Measurements from ENCODE around the gene KCTD2.
"Not testable (repeated sequence)": the region's sequence is repeated elsewhere in the genome, so short reads cannot be mapped to it uniquely, and the experiment has no call there.

Gene KCTD2

DNA sequence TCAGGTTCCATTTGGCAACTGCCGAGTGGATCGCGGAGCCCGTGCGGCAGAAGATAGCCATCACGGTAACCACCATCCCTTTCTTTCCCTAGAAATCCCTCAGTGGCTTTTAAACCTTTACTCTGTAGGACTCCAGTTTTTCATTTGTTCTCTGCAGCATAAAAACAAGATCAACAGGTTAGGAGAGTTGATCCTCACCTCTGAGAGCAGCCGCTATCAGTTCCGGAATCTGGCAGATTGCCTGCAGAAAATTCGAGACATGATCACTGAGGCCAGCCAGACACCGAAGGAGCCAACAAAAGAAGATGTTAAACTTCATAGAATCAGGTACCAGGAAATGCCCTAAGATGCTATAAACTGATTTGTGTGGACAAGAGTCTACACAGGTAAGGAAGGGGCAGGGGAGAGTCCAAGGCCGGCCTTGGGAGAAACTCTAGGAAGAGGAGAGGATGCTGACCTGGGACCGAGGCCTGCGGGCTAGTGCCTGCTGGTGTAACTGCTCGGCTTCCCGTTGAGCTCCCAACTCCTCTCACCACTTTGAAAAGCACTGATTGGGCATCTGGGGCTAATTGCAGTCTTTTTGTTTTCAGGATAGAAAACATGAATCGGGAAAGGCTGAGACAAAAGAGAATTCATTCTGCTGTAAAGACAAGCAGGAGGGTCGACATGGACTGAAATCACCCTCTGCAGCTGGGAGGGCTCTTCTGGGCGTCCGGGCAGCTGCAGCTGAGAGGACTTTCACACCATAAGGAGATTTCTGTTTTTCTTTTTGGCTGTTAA lies 26.5 kb upstream of the KCTD2 start:
- DNase-seq (ENCODE audit: low read depth) = no peak
- TF ChIP-seq, protein P1, sequence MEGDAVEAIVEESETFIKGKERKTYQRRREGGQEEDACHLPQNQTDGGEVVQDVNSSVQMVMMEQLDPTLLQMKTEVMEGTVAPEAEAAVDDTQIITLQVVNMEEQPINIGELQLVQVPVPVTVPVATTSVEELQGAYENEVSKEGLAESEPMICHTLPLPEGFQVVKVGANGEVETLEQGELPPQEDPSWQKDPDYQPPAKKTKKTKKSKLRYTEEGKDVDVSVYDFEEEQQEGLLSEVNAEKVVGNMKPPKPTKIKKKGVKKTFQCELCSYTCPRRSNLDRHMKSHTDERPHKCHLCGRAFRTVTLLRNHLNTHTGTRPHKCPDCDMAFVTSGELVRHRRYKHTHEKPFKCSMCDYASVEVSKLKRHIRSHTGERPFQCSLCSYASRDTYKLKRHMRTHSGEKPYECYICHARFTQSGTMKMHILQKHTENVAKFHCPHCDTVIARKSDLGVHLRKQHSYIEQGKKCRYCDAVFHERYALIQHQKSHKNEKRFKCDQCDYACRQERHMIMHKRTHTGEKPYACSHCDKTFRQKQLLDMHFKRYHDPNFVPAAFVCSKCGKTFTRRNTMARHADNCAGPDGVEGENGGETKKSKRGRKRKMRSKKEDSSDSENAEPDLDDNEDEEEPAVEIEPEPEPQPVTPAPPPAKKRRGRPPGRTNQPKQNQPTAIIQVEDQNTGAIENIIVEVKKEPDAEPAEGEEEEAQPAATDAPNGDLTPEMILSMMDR (conservative IDR thresholded peaks at IDR 0.05; ENCODE audit: low read depth, low read length) = no peak
- H3K4me3 ChIP-seq (ENCODE audit: low read depth, low read length) = no peak overlapping the region

DNA sequence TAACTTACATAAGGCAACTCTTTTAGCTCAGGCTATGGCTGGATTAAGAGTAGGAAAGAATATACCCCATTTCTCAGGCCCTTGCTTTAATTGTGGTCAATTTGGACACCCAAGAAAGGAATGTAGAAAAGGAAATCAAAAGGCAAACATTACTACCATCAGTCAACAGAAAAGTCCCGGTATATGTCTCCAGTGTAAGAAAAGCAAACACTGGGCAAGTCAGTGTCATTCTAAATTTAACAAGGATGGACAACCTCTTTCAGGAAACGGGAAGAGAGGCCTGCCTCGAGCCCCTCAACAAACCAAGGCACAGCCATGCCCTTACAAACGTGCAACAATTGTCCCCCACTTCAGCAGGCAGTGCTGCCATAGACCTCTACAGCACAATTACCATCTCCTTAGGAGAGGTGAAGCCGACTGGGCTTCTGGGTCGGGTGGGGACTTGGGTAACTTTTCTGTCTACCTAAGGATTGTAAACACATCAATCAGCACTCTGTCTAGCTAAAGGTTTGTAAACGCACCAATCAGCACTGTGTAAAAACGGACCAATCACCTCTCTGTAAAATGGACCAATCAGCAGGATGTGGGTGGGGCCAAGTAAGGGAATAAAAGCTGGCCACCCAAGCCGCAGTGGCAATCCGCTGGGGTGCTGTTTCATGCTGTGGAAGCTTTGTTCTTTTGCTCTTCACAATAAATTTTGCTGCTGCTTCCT lies 22.2 kb upstream of the KCTD2 start:
- TF ChIP-seq, protein P1 (conservative IDR thresholded peaks at IDR 0.05; ENCODE audit: low read depth, low read length) = no peak
- DNase-seq (ENCODE audit: low read depth) = no peak
- H3K4me3 ChIP-seq (ENCODE audit: low read depth, low read length) = no peak overlapping the region

DNA sequence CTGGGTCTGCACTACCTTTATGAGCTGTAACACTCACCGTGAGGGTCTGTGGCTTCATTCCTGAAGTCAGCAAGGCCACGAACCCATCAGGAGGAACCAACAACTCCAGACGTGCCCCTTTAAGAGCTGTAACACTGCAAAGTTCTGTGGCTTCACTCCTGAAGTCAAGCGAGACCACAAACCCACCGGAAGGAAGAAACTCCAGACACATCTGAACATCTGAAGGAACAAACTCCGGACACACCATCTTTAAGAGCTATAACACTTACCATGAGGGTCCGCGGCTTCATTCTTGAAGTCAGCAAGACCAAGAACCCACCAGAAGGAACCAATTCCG lies 21.7 kb upstream of the KCTD2 start:
- H3K4me3 ChIP-seq (ENCODE audit: low read depth, low read length); DNase-seq (ENCODE audit: low read depth): not testable (repeated sequence)

DNA sequence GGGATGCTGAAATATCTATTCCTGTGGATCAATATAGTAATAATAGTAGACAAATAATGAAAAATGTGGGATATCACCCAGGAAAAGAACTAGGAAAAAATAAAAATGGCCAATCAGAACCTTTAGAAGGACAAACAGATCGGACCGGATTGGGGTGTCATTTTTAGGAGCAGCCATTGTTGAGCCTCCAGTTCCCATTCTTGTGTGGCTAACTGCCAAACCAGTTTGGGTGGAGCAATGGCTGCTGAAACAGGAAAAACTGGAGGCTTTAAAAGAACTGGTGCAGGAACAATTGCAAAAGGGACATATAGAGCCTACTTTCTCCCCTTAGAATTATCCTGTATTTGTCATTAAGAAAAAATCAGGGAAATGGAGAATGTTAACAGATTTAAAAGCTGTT lies 20.4 kb upstream of the KCTD2 start:
- not testable (repeated sequence) for DNase-seq (ENCODE audit: low read depth); H3K4me3 ChIP-seq (ENCODE audit: low read depth, low read length)

DNA sequence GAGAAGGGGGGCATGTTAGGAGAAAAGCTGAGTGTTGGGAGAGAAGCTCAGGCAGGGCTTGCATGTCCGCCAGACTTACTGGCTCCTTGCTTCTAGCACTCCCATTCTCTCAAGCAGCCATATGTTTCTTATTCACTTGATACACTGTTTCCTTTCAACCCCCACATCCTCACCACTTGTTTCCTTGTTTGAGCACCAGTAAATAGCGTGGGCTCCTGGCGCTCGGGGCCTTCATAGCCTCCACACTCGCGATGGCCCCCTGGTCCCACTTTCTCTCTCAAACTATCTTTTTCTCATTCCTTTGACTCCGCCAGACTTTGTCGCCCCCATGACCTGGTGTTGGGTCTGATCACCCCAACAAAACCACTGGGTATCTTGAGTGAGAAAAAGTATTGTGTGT lies 16.9 kb upstream of the KCTD2 start:
- H3K4me3 ChIP-seq (ENCODE audit: low read depth, low read length) = no peak overlapping the region
- no peak for DNase-seq (ENCODE audit: low read depth)
- TF ChIP-seq, protein P1 (conservative IDR thresholded peaks at IDR 0.05; ENCODE audit: low read depth, low read length) = no peak

DNA sequence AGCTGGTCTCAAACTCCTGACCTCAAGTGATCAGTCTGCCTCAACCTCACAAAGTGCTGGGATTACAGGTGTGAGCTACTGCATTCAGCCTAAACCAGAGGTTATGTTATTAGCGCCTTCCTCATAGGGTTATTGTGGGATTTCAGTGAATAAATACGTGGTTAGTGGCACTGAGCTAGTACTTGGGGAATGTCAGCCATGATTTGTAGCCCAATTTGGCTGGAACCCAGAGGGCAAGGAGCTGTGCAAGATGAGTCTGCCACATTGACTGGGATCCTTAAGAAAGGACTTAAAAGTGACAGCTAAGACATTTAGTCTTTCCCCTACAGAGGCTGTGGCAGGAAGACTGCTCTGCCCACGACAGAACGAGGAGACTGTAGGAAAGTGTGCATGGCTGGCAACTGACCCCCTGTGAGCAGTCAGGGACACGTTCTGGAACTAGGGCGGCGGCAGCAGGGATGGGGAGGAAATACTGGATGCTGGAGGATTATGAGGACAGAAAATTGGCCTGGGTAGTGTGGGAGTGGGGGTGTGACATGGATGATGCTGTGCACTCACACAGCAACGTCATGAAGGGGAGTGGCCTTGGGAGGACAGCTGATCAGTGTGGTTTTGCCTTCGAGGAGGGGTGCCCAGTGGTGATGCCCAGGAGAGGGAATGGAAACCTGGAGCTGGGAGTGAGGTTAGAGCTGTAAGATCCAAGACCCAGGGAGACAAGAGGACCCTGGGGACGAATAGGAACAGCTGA lies 14.9 kb upstream of the KCTD2 start:
- TF ChIP-seq, protein P1 (conservative IDR thresholded peaks at IDR 0.05; ENCODE audit: low read depth, low read length) = no peak
- H3K4me3 ChIP-seq (ENCODE audit: low read depth, low read length) = peak overlapping the region; percentile 43
- DNase-seq (ENCODE audit: low read depth) = peak; percentile 64

- peak overlapping the region; percentile 88 for H3K4me3 ChIP-seq (ENCODE audit: low read depth, low read length)
- peak; percentile 5 for DNase-seq (ENCODE audit: low read depth)
- TF ChIP-seq, protein P1 (conservative IDR thresholded peaks at IDR 0.05; ENCODE audit: low read depth, low read length) = no peak
These were observed 14.2 kb upstream of the KCTD2 start for GRCh38 chr17:75032720-75033280.
